Activated CD8-positive, alpha-beta memory T cell treated with anti-CD3 and anti-CD28 coated beads, Interleukin-2, amount 50 U/mL, for 1 hour (primary cell): ENCODE results near the gene SMAD6.

ENCODE experiments used
- DNase-seq: peaks from one replicate; pipeline ENCODE4 v3.0.0-alpha.2; 2020; ENCODE audit errors: extremely low read depth

Gene SMAD6

GRCh38 chr15:66702035-66702786 is at the start of gene SMAD6:
TSS of gene SMAD6 (plus strand) at chr15:66702236. CDS start at chr15:66703259, 1,023 bp downstream.
- peak; percentile 43 for DNase-seq

GRCh38 chr15:66652806-66653205 is 49.2 kb upstream of the SMAD6 start:
- DNase-seq = no peak

GRCh38 chr15:66653398-66653797 is 48.6 kb upstream of the SMAD6 start:
- DNase-seq = no peak

- DNase-seq = no peak
Measured at GRCh38 chr15:66653852-66654251, 48.2 kb upstream of the SMAD6 start.

GRCh38 chr15:66654361-66654738 is 47.7 kb upstream of the SMAD6 start:
- DNase-seq = no peak

GRCh38 chr15:66654739-66655375 is 47.2 kb upstream of the SMAD6 start:
- DNase-seq = no peak

- DNase-seq = no peak
Measured at GRCh38 chr15:66655511-66655910, 46.5 kb upstream of the SMAD6 start.

- DNase-seq = no peak
Measured at GRCh38 chr15:66655997-66656396, 46.0 kb upstream of the SMAD6 start.

GRCh38 chr15:66657185-66658020 is 44.6 kb upstream of the SMAD6 start:
- no peak for DNase-seq

- no peak for DNase-seq
Measured at GRCh38 chr15:66658044-66658443, 44.0 kb upstream of the SMAD6 start.

GRCh38 chr15:66658855-66659254 is 43.2 kb upstream of the SMAD6 start:
- DNase-seq = no peak

- DNase-seq = no peak
Measured at GRCh38 chr15:66659384-66659783, 42.7 kb upstream of the SMAD6 start.

- DNase-seq = no peak
Measured at GRCh38 chr15:66661432-66662096, 40.5 kb upstream of the SMAD6 start.

GRCh38 chr15:66662522-66662921 is 39.5 kb upstream of the SMAD6 start:
- no peak for DNase-seq

- DNase-seq = no peak
Measured at GRCh38 chr15:66663664-66664063, 38.4 kb upstream of the SMAD6 start.

GRCh38 chr15:66670175-66670574 is 31.9 kb upstream of the SMAD6 start:
- DNase-seq = no peak

GRCh38 chr15:66670762-66671580 is 31.1 kb upstream of the SMAD6 start:
- DNase-seq = no peak

GRCh38 chr15:66672867-66673266 is 29.2 kb upstream of the SMAD6 start:
- no peak for DNase-seq

GRCh38 chr15:66673410-66674322 is 28.4 kb upstream of the SMAD6 start:
- DNase-seq = no peak

GRCh38 chr15:66674756-66675155 is 27.3 kb upstream of the SMAD6 start:
- no peak for DNase-seq
